Measurements from ENCODE around the gene IL36RN.

Gene IL36RN

DNA sequence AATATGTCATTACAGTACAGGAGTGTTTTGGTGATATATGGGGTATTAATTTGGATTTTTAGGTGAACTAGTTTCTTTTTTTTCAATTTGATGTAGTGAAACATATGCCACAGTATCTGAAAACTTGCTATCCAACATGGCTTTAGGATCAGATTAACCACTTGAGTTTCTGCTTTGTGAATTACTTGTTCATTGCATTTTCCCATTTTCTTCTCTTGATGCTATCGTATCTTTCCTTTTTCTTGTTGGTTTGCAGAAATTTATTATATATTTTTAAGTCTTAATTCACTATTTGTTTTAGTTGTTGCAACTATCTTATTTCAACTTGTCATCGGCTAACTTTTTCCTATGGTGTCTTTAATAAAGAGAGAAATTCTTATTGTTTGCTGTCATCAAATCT is 44.9 kb upstream of the IL36RN start:
- TF ChIP-seq, protein P1, sequence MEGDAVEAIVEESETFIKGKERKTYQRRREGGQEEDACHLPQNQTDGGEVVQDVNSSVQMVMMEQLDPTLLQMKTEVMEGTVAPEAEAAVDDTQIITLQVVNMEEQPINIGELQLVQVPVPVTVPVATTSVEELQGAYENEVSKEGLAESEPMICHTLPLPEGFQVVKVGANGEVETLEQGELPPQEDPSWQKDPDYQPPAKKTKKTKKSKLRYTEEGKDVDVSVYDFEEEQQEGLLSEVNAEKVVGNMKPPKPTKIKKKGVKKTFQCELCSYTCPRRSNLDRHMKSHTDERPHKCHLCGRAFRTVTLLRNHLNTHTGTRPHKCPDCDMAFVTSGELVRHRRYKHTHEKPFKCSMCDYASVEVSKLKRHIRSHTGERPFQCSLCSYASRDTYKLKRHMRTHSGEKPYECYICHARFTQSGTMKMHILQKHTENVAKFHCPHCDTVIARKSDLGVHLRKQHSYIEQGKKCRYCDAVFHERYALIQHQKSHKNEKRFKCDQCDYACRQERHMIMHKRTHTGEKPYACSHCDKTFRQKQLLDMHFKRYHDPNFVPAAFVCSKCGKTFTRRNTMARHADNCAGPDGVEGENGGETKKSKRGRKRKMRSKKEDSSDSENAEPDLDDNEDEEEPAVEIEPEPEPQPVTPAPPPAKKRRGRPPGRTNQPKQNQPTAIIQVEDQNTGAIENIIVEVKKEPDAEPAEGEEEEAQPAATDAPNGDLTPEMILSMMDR (IDR thresholded peaks at IDR 0.05; ENCODE audit: low read depth, low read length) = no peak
- in situ Hi-C loops (cut with HindIII; ENCODE audit: low sequenced_read_pairs) = no loop called here
- H3K4me3 ChIP-seq (ENCODE audit: low read depth, low read length) = no peak overlapping the region
- DNase-seq (ENCODE audit: low read depth, low spot score) = no peak

GRCh38 chr2:113015042-113015441 is 44.0 kb upstream of the IL36RN start:
- TF ChIP-seq, protein P1 (IDR thresholded peaks at IDR 0.05; ENCODE audit: low read depth, low read length) = no peak
- DNase-seq (ENCODE audit: low read depth, low spot score) = no peak
- no peak overlapping the region for H3K4me3 ChIP-seq (ENCODE audit: low read depth, low read length)
- in situ Hi-C loops (cut with HindIII; ENCODE audit: low sequenced_read_pairs) = no loop called here

DNA sequence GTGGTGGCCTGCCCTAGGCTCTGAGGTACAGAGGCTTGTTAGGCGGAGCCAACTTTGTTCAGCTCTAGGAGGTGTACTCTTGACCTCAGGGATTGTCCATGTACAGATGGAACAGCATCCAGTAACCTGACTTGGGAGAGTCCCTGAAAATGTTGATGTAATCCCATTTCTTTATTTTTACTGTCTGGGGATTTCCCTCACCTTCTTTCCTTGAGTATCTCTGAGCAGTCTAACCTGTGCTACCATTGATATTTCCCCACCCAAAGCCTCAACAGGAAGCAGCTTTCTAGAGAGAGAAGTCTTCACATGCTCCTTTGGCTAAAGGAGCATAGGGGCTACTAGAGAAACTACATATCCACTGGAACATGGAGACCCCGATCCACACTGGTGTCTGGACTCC is 43.3 kb upstream of the IL36RN start:
- TF ChIP-seq, protein P1 (IDR thresholded peaks at IDR 0.05; ENCODE audit: low read depth, low read length) = no peak
- in situ Hi-C loops (cut with HindIII; ENCODE audit: low sequenced_read_pairs) = no loop called here
- H3K4me3 ChIP-seq (ENCODE audit: low read depth, low read length) = no peak overlapping the region
- DNase-seq (ENCODE audit: low read depth, low spot score) = no peak

GRCh38 chr2:113018509-113018908 is 40.5 kb upstream of the IL36RN start:
- in situ Hi-C loops (cut with HindIII; ENCODE audit: low sequenced_read_pairs) = no loop called here
- no peak for DNase-seq (ENCODE audit: low read depth, low spot score)
- H3K4me3 ChIP-seq (ENCODE audit: low read depth, low read length) = no peak overlapping the region
- TF ChIP-seq, protein P1 (IDR thresholded peaks at IDR 0.05; ENCODE audit: low read depth, low read length) = no peak

DNA sequence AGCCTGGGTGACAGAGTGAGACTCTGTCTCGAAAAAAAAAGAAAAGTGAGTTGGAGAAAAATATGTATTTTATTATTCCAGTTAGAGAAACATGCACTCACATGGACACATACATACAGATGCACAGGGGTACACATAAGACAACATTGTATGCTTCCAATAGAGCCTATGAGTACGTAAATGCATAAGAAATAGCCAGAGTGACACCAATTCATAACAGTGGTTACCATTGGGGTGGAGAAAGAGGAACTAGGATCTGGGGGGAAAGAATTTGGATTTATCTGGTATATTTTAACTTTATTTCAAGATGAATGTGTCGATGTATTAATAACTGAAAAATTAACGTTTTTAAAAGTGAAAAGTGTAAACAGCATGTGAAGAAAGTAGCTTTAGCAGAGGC is 37.7 kb upstream of the IL36RN start:
- TF ChIP-seq, protein P1 (IDR thresholded peaks at IDR 0.05; ENCODE audit: low read depth, low read length) = no peak
- in situ Hi-C loops (cut with HindIII; ENCODE audit: low sequenced_read_pairs) = no loop called here
- H3K4me3 ChIP-seq (ENCODE audit: low read depth, low read length) = no peak overlapping the region
- no peak for DNase-seq (ENCODE audit: low read depth, low spot score)

- no peak for DNase-seq (ENCODE audit: low read depth, low spot score)
- H3K4me3 ChIP-seq (ENCODE audit: low read depth, low read length) = no peak overlapping the region
- in situ Hi-C loops (cut with HindIII; ENCODE audit: low sequenced_read_pairs) = no loop called here
- TF ChIP-seq, protein P1 (IDR thresholded peaks at IDR 0.05; ENCODE audit: low read depth, low read length) = no peak
Measured at GRCh38 chr2:113024764-113025163, 34.2 kb upstream of the IL36RN start.

GRCh38 chr2:113025737-113026136 is 33.3 kb upstream of the IL36RN start:
- in situ Hi-C loops (cut with HindIII; ENCODE audit: low sequenced_read_pairs) = no loop called here
- no peak for DNase-seq (ENCODE audit: low read depth, low spot score)
- TF ChIP-seq, protein P1 (IDR thresholded peaks at IDR 0.05; ENCODE audit: low read depth, low read length) = no peak
- H3K4me3 ChIP-seq (ENCODE audit: low read depth, low read length) = no peak overlapping the region

Measured in astrocyte of the spinal cord (primary cell).